ENCODE data around the gene SKAP2. TPM values are rescaled to one million over a fixed set of nuclear protein-coding genes. Genes with fewer than 3 reads are reported as not detected.
A peak's percentile ranks its signal among the peaks of the same experiment; 100 is the strongest.

Gene SKAP2
- total and polyA plus RNA-seq, 2 of the 4 experiments (the other 2 are of a cell fraction), result 5.7 to 7.4 TPM

DNA sequence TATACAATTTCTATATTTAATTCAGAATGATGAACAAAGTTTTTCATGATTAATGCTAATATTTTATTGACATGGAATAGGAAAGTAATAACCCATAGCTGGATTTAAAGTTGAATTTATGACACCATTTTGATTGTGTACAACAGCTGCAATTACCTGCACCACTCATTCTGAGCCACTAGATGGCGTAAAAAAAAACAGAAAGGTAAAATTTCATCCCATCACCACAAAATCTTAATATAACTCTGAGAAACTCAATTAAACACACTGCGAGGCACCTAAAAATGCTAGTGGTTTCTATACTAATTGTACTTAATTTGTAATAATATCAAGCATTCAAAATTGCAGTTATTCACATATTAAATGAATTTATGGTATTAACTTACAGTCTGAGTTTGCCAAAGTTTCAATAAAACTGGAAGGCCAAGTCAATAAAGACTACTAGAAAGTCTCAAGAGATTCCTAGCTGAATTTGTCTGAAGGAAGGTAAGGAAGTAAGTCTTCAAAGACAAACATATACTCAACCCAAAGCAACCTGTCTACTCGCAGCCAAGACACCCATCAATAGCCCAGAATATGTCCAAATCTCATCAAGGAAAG is 182.5 kb downstream of the SKAP2 start:
- Histone ChIP-seq H3K4me1 (ENCODE audit: control insufficient read depth, insufficient read depth, low read length) (peaks cover 5% of the 10 kb centered on the region), H3K18ac (ENCODE audit: low read depth, low read length) (no peak overlapping the region), H2BK15ac (ENCODE audit: low read depth, low read length) (no peak overlapping the region), H3K14ac (replicated peaks; ENCODE audit: low read depth, low read length) (no peak overlapping the region), H3K9me3 (ENCODE audit: control insufficient read depth, insufficient read depth, low read length) (no peaks in the 10 kb centered on the region), H4K91ac (ENCODE audit: insufficient read depth, low read depth, low read length) (no peak overlapping the region), H3K56ac (ENCODE audit: extremely low read depth, insufficient read depth, low read length) (no peak overlapping the region), H2BK20ac (ENCODE audit: low read depth, low read length) (no peak overlapping the region), H4K5ac (ENCODE audit: low read depth, low read length) (no peak overlapping the region), H3K4me3 (ENCODE audit: insufficient read depth, low read depth, low read length) (no peak overlapping the region), H3K79me1 (ENCODE audit: low read depth in 1 of 2, low read length in 2 of 2) (no peaks in the 10 kb centered on the region), H3K27me3 (ENCODE audit: control insufficient read depth, insufficient read depth, low read length) (no peaks in the 10 kb centered on the region), H3K9me1 (ENCODE audit: insufficient read depth, low read length) (no peaks in the 10 kb centered on the region), H4K20me1 (ENCODE audit: insufficient read depth, low read length) (no peaks in the 10 kb centered on the region), H3K23ac (ENCODE audit: low read depth, low read length) (no peak overlapping the region), H3K4ac (ENCODE audit: low read depth, low read length) (no peak overlapping the region), H3K27ac (ENCODE audit: insufficient read depth, low read length) (no peak overlapping the region), H2BK5ac (ENCODE audit: low read depth, low read length, poor library complexity, severe bottlenecking) (no peak overlapping the region), H2AFZ (replicated peaks; ENCODE audit: low read length, poor library complexity) (no peak overlapping the region), H3K4me2 (ENCODE audit: low read depth, low read length) (no peak overlapping the region), H3K36me3 (ENCODE audit: control insufficient read depth, insufficient read depth, low read length) (no peaks in the 10 kb centered on the region), H2AK5ac (ENCODE audit: low read depth, low read length) (no peak overlapping the region), H2BK120ac (ENCODE audit: low read depth, low read length) (no peak overlapping the region), H2AK9ac (replicated peaks; ENCODE audit: low read depth, low read length, poor library complexity) (no peak overlapping the region), H4K8ac (ENCODE audit: low read depth in 2 of 2, low read length in 2 of 2) (no peak overlapping the region), H3K9ac (ENCODE audit: low read depth, low read length) (no peak overlapping the region)
- POLR2A ChIA-PET (ENCODE audit: unreplicated experiment), result no interaction called here
- no TSS peak for BruUV-seq (replicated peaks)
- dilution Hi-C loops (cut with HindIII; ENCODE audit: low sequenced_read_pairs, unreplicated experiment) (no loop called here), intact Hi-C loops (cut with micrococcal nuclease) (no loop called here), in situ Hi-C loops (cut with MboI; ENCODE audit: low sequenced_read_pairs) (no loop called here)
- CTCF ChIA-PET, result interaction anchor here (0.6 to 2.5 kb wide), 16 partner anchors 9 to 765 kb away, joined by 3 to 9 read pairs (median 3); partner anchors contain the start of gene HOXA5
- no peak for TF ChIP-seq NFE2L2 (IDR thresholded peaks at IDR 0.05; ENCODE audit: low read depth, low read length)
- no peak for TF ChIP-seq CEBPB (IDR thresholded peaks at IDR 0.05; ENCODE audit: low read depth, low read length)
- no peak for TF ChIP-seq FOS (IDR thresholded peaks at IDR 0.05; ENCODE audit: low read depth, low read length)
- TF ChIP-seq CHD1 (IDR thresholded peaks at IDR 0.05; ENCODE audit: low read depth, low read length), result no peak
- TF ChIP-seq RFX5 (IDR thresholded peaks at IDR 0.05; ENCODE audit: low read depth, low read length), result no peak
- TF ChIP-seq, protein P1, sequence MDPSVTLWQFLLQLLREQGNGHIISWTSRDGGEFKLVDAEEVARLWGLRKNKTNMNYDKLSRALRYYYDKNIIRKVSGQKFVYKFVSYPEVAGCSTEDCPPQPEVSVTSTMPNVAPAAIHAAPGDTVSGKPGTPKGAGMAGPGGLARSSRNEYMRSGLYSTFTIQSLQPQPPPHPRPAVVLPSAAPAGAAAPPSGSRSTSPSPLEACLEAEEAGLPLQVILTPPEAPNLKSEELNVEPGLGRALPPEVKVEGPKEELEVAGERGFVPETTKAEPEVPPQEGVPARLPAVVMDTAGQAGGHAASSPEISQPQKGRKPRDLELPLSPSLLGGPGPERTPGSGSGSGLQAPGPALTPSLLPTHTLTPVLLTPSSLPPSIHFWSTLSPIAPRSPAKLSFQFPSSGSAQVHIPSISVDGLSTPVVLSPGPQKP (IDR thresholded peaks at IDR 0.05; ENCODE audit: borderline replicate concordance, low read depth, low read length), result no peak
- no peak for TF ChIP-seq MAFK (IDR thresholded peaks at IDR 0.05; ENCODE audit: low read depth, low read length)
- TF ChIP-seq POLR2A (IDR thresholded peaks at IDR 0.05; ENCODE audit: low read depth, low read length), result no peak
- no peak for TF ChIP-seq RCOR1 (IDR thresholded peaks at IDR 0.05; ENCODE audit: insufficient replicate concordance, low read length)
- TF ChIP-seq, protein P2, sequence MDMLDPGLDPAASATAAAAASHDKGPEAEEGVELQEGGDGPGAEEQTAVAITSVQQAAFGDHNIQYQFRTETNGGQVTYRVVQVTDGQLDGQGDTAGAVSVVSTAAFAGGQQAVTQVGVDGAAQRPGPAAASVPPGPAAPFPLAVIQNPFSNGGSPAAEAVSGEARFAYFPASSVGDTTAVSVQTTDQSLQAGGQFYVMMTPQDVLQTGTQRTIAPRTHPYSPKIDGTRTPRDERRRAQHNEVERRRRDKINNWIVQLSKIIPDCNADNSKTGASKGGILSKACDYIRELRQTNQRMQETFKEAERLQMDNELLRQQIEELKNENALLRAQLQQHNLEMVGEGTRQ (IDR thresholded peaks at IDR 0.05; ENCODE audit: low read depth, low read length), result no peak
- TF ChIP-seq BHLHE40 (IDR thresholded peaks at IDR 0.05; ENCODE audit: low read depth, low read length), result no peak
- peak; percentile 50; the same call in 1 of the 2 replicates for TF ChIP-seq SMC3 (IDR thresholded peaks at IDR 0.05; ENCODE audit: low read depth, low read length)
- TF ChIP-seq MAZ (IDR thresholded peaks at IDR 0.05; ENCODE audit: borderline replicate concordance, low read depth, low read length), result no peak
- no peak for TF ChIP-seq MXI1 (IDR thresholded peaks at IDR 0.05; ENCODE audit: borderline replicate concordance, low read depth, low read length)
- TF ChIP-seq, protein P3, sequence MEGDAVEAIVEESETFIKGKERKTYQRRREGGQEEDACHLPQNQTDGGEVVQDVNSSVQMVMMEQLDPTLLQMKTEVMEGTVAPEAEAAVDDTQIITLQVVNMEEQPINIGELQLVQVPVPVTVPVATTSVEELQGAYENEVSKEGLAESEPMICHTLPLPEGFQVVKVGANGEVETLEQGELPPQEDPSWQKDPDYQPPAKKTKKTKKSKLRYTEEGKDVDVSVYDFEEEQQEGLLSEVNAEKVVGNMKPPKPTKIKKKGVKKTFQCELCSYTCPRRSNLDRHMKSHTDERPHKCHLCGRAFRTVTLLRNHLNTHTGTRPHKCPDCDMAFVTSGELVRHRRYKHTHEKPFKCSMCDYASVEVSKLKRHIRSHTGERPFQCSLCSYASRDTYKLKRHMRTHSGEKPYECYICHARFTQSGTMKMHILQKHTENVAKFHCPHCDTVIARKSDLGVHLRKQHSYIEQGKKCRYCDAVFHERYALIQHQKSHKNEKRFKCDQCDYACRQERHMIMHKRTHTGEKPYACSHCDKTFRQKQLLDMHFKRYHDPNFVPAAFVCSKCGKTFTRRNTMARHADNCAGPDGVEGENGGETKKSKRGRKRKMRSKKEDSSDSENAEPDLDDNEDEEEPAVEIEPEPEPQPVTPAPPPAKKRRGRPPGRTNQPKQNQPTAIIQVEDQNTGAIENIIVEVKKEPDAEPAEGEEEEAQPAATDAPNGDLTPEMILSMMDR (conservative IDR thresholded peaks at IDR 0.05; ENCODE audit: low read depth, low read length), result peak; percentile 55
- TF ChIP-seq RAD21 (IDR thresholded peaks at IDR 0.05; ENCODE audit: low read length), result peak; percentile 43
- WGBS, 2 experiments (ENCODE audit: extremely low coverage in 2 of 2, insufficient read length in 1 of 2), result 100% methylated on average over 1 of the region's 3 CpGs; no CpG with 5 or more reads in 1 of the 2 experiments
- ATAC-seq (ENCODE audit: low read depth), result no peak
- peak; percentile 35 for DNase-seq
